HL-60 (cell line): ENCODE measurements around the gene ASF1A.

Experiments used
- CTCF ChIP-seq: IDR thresholded peaks from one replicate; pipeline ENCODE4 v1.5.1; 2011; ENCODE audit warnings: low read length, control low read depth, inconsistent platforms; ENCODE audit not compliant: insufficient read depth
- GABPA ChIP-seq: IDR thresholded peaks from 2 replicates; pipeline ENCODE4 v1.6.1; 2012; ENCODE audit warnings: low read depth
- POLR2AphosphoS5 ChIP-seq: IDR thresholded peaks from 2 replicates; pipeline ENCODE4 v1.6.1; 2012; ENCODE audit warnings: low read depth
- SPI1 ChIP-seq: IDR thresholded peaks from 2 replicates; pipeline ENCODE4 v1.6.1; 2012; ENCODE audit warnings: low read depth, mild to moderate bottlenecking, borderline replicate concordance

- TF ChIP-seq CTCF (no peak), POLR2AphosphoS5 (no peak), GABPA (no peak), SPI1 (no peak)
Observed at GRCh38 chr6:118853408-118853807, 40.5 kb upstream of the ASF1A start.
